SH-SY5Y (cell line): Measurements from ENCODE around the gene BRMS1L.

Experiments used
- GATA2 ChIP-seq: IDR thresholded peaks from 2 replicates; pipeline ENCODE4 v1.6.1; 2011; ENCODE audit warnings: mild to moderate bottlenecking, low read depth, low read length
- GATA3 ChIP-seq: IDR thresholded peaks from 2 replicates; pipeline ENCODE4 v1.6.1; 2011; ENCODE audit warnings: low read depth, mild to moderate bottlenecking, low read length, moderate library complexity

GRCh38 chr14:35827678-35828472, 1.7 kb downstream of the BRMS1L start:
- no peak for TF ChIP-seq GATA2
- no peak for TF ChIP-seq GATA3
